HEK293 (cell line): ENCODE results near the gene RFNG.
A peak's percentile ranks its signal among the peaks of the same experiment; 100 is the strongest.

Experiments used
- CTCF ChIA-PET: fragments of 350-600 bp; formaldehyde crosslinking; extraction: SDS; loops from one replicate; lab custom pipeline; 2021; ENCODE audit warnings: antibody characterized with exemption; lab: Yijun Ruan, JAX
- POLR2A ChIA-PET: fragments of 300-600 bp; formaldehyde crosslinking; extraction: SDS; loops from one replicate; lab custom pipeline; 2020; ENCODE audit warnings: antibody characterized with exemption, inconsistent platforms; lab: Yijun Ruan, JAX
- H3K27ac ChIP-seq: fragments of 200-500 bp; sonication (Bioruptor generic); 2 replicates; pipeline ENCODE4 v1.5.1; 2014; ENCODE audit warnings: low read depth, low read length, control low read depth, inconsistent platforms; ENCODE audit errors: extremely low read depth
- H3K36me3 ChIP-seq, 2 experiments: fragments of 200-500 bp in 1 of 2; sonication (Bioruptor generic) in 1 of 2; 1 replicate in 1 of 2; 2 replicates in 1 of 2; pipeline ENCODE4 v1.5.1; 2014 to 2017; ENCODE audit warnings: inconsistent platforms in 2 of 2, low read length in 2 of 2; ENCODE audit not compliant: control insufficient read depth in 2 of 2, insufficient read depth in 1 of 2
- H3K4me1 ChIP-seq: fragments of 200-500 bp; sonication (Bioruptor generic); 2 replicates; pipeline ENCODE4 v1.5.1; 2014; ENCODE audit warnings: mild to moderate bottlenecking, low read length, inconsistent platforms; ENCODE audit not compliant: control insufficient read depth, insufficient read depth
- H3K4me3 ChIP-seq: 2 replicates; pipeline ENCODE4 v1.5.1; 2011; ENCODE audit warnings: low read depth, mild to moderate bottlenecking, control low read depth, low read length, moderate library complexity
- H3K9me3 ChIP-seq: fragments of 200-500 bp; sonication (Bioruptor generic); 2 replicates; pipeline ENCODE4 v1.5.1; 2014; ENCODE audit warnings: low read depth, low read length, inconsistent platforms; ENCODE audit not compliant: control insufficient read depth, insufficient read depth
- FEZF1 ChIP-seq: fragments of 450-650 bp; formaldehyde crosslinking; IDR thresholded peaks from 2 replicates; pipeline ENCODE4 v1.5.1; 2016; ENCODE audit warnings: missing biosample characterization, missing genetic modification characterization
- GLIS1 ChIP-seq: fragments of 450-650 bp; formaldehyde crosslinking; IDR thresholded peaks from 2 replicates; pipeline ENCODE4 v1.5.1; 2016; ENCODE audit warnings: missing biosample characterization, missing genetic modification characterization
- GLIS2 ChIP-seq: fragments of 450-650 bp; formaldehyde crosslinking; IDR thresholded peaks from 2 replicates; pipeline ENCODE4 v1.5.1; 2016; ENCODE audit warnings: missing biosample characterization, missing genetic modification characterization
- HOXC10 ChIP-seq: sonication (generic); formaldehyde crosslinking; IDR thresholded peaks from 2 replicates; pipeline ENCODE4 v1.8.1; 2023; ENCODE audit warnings: mild to moderate bottlenecking, missing genetic modification reagents
- KLF1 ChIP-seq: fragments of 450-650 bp; formaldehyde crosslinking; IDR thresholded peaks from 2 replicates; pipeline ENCODE4 v1.5.1; 2016; ENCODE audit warnings: missing biosample characterization, missing genetic modification characterization
- KLF7 ChIP-seq: fragments of 450-650 bp; formaldehyde crosslinking; IDR thresholded peaks from 2 replicates; pipeline ENCODE4 v1.5.1; 2016; ENCODE audit warnings: missing biosample characterization, missing genetic modification characterization, borderline replicate concordance
- KLF8 ChIP-seq: fragments of 450-650 bp; formaldehyde crosslinking; IDR thresholded peaks from 2 replicates; pipeline ENCODE4 v1.5.1; 2016; ENCODE audit warnings: missing biosample characterization, missing genetic modification characterization
- OSR2 ChIP-seq: fragments of 450-650 bp; formaldehyde crosslinking; IDR thresholded peaks from 2 replicates; pipeline ENCODE4 v1.5.1; 2016; ENCODE audit warnings: missing biosample characterization, missing genetic modification characterization
- ZEB2 ChIP-seq: fragments of 450-650 bp; formaldehyde crosslinking; IDR thresholded peaks from 2 replicates; pipeline ENCODE4 v1.5.1; 2016; ENCODE audit warnings: missing biosample characterization, missing genetic modification characterization
- ZNF23 ChIP-seq: fragments of 450-650 bp; formaldehyde crosslinking; IDR thresholded peaks from 2 replicates; pipeline ENCODE4 v1.5.1; 2016; ENCODE audit warnings: missing biosample characterization, missing genetic modification characterization, borderline replicate concordance
- ZNF239 ChIP-seq: fragments of 450-650 bp; formaldehyde crosslinking; IDR thresholded peaks from 2 replicates; pipeline ENCODE4 v1.5.1; 2016; ENCODE audit warnings: missing biosample characterization, missing genetic modification characterization
- ZNF324 ChIP-seq: fragments of 450-650 bp; formaldehyde crosslinking; IDR thresholded peaks from 2 replicates; pipeline ENCODE4 v1.5.1; 2016; ENCODE audit warnings: missing biosample characterization, missing genetic modification characterization
- ZNF501 ChIP-seq: fragments of 450-650 bp; formaldehyde crosslinking; IDR thresholded peaks from 2 replicates; pipeline ENCODE4 v1.5.1; 2016; ENCODE audit warnings: missing biosample characterization, missing genetic modification characterization
- ZNF610 ChIP-seq: fragments of 450-650 bp; formaldehyde crosslinking; IDR thresholded peaks from 2 replicates; pipeline ENCODE4 v1.5.1; 2016; ENCODE audit warnings: missing biosample characterization, missing genetic modification characterization, borderline replicate concordance
- ZNF658 ChIP-seq: fragments of 450-650 bp; formaldehyde crosslinking; IDR thresholded peaks from 2 replicates; pipeline ENCODE4; 2016; ENCODE audit warnings: missing biosample characterization, missing genetic modification characterization
- ZNF776 ChIP-seq: fragments of 450-650 bp; formaldehyde crosslinking; IDR thresholded peaks from 2 replicates; pipeline ENCODE4 v1.5.0; 2017; ENCODE audit warnings: missing biosample characterization, missing genetic modification characterization, borderline replicate concordance
- ZNF792 ChIP-seq: fragments of 450-650 bp; formaldehyde crosslinking; IDR thresholded peaks from 2 replicates; pipeline ENCODE4 v1.5.1; 2016; ENCODE audit warnings: missing biosample characterization, missing genetic modification characterization
- ZSCAN16 ChIP-seq: fragments of 450-650 bp; formaldehyde crosslinking; IDR thresholded peaks from 2 replicates; pipeline ENCODE4 v1.5.1; 2016; ENCODE audit warnings: missing biosample characterization, missing genetic modification characterization

The RFNG gene

GRCh38 chr17:82016061-82016874, 35.3 kb downstream of the RFNG start:
- Histone ChIP-seq H3K9me3 (no peaks in the 10 kb centered on the region), H3K4me3 (no peak overlapping the region), H3K27ac (no peak overlapping the region), H3K36me3 (peaks cover 0 to 25% of the 10 kb centered on the region in 2 experiments; a peak in 1 of 3 replicates), H3K4me1 (no peaks in the 10 kb centered on the region; the same call in 1 of the 2 replicates)
- POLR2A ChIA-PET, result interaction anchor here (0.6 to 4.7 kb wide), 4 partner anchors 12 to 288 kb away, joined by 3 to 13 read pairs (median 6); partner anchors contain the start of gene DCXR
- CTCF ChIA-PET, result interaction anchor here (0.6 to 1.6 kb wide), 3 partner anchors 14 to 56 kb away, joined by 3 to 6 read pairs (median 5); no protein-coding TSS in a partner anchor
- TF ChIP-seq GLIS2 (tag by site-specific recombination) (peak; percentile 38), KLF1 (tag by site-specific recombination) (peak; percentile 77), KLF8 (tag by site-specific recombination) (peak; percentile 14; the same call in 1 of the 2 replicates), ZEB2 (no peak), ZNF324 (tag by site-specific recombination) (no peak), GLIS1 (tag by site-specific recombination) (peak; percentile 20; the same call in 1 of the 2 replicates)

- Histone ChIP-seq H3K27ac (no peak overlapping the region), H3K9me3 (no peaks in the 10 kb centered on the region), H3K4me3 (no peak overlapping the region), H3K4me1 (no peaks in the 10 kb centered on the region; the same call in 1 of the 2 replicates), H3K36me3 (peaks cover 0 to 23% of the 10 kb centered on the region in 2 experiments; a peak in 1 of 3 replicates)
- no peak for TF ChIP-seq KLF7 (tag by site-specific recombination)
- no peak for TF ChIP-seq ZNF239 (tag by site-specific recombination)
- TF ChIP-seq ZNF792 (tag by site-specific recombination), result no peak
- no peak for TF ChIP-seq FEZF1 (tag by site-specific recombination)
- TF ChIP-seq ZSCAN16 (tag by site-specific recombination), result no peak
- no peak for TF ChIP-seq ZNF610 (tag by site-specific recombination)
- ChIA-PET CTCF (interaction anchor here (1.0 to 1.6 kb wide), 2 partner anchors 13 to 56 kb away, joined by 3 to 6 read pairs; no protein-coding TSS in a partner anchor), POLR2A (interaction anchor here (0.5 to 1.4 kb wide), 3 partner anchors 22 to 288 kb away, joined by 4 to 7 read pairs (median 6); partner anchors contain the start of gene DCXR)
Measured at GRCh38 chr17:82015311-82015971, 36.2 kb downstream of the RFNG start.

GRCh38 chr17:82014971-82015310, 36.7 kb downstream of the RFNG start:
- H3K4me1 ChIP-seq, result no peaks in the 10 kb centered on the region; the same call in 1 of the 2 replicates
- H3K36me3 ChIP-seq, result peaks cover 0 to 20% of the 10 kb centered on the region in 2 experiments; a peak in 1 of 3 replicates
- no peaks in the 10 kb centered on the region for H3K9me3 ChIP-seq
- POLR2A ChIA-PET, result interaction anchor here (1.4 kb wide), 1 partner anchor 23 kb away, joined by 4 read pairs; the partner anchor contains the start of gene DCXR
- TF ChIP-seq KLF1 (tag by site-specific recombination) (no peak), OSR2 (tag by site-specific recombination) (no peak), HOXC10 (no peak), ZNF776 (tag by site-specific recombination) (no peak), ZNF658 (tag by site-specific recombination) (no peak), ZNF23 (tag by site-specific recombination) (no peak), ZNF501 (no peak)
- CTCF ChIA-PET, result interaction anchor here (0.7 to 1.6 kb wide), 2 partner anchors 55 to 141 kb away, joined by 3 to 6 read pairs; no protein-coding TSS in a partner anchor
- no peak overlapping the region for H3K27ac ChIP-seq
- H3K4me3 ChIP-seq, result no peak overlapping the region
